A673 (cell line): Measurements from ENCODE around the gene TDG. TPM values are rescaled to one million over a fixed set of nuclear protein-coding genes. Genes with fewer than 3 reads are reported as not detected.
A peak's percentile ranks its signal among the peaks of the same experiment; 100 is the strongest.

Source experiments
- BruUV-seq: library from RNA; stranded (reverse); fragments of 400-500 nt; replicated peaks from 2 replicates; lab custom pipeline; 2021; lab: Mats Ljungman, UMichigan
- CTCF ChIA-PET: fragments of 300-600 bp; sonication (Branson Sonifier 250); formaldehyde crosslinking; loops from one replicate; lab custom pipeline; 2022; ENCODE audit warnings: antibody characterized with exemption; lab: Charles Lee
- POLR2A ChIA-PET: fragments of 300-600 bp; sonication (Branson Sonifier 250); formaldehyde crosslinking; loops from one replicate; lab custom pipeline; 2022; ENCODE audit warnings: antibody characterized with exemption; ENCODE audit not compliant: low non-redundant PET; lab: Charles Lee
- DNase-seq: peaks from one replicate; pipeline ENCODE4 v3.0.0-alpha.2; 2015; ENCODE audit warnings: low spot score
- H3K27ac ChIP-seq: fragments of 200-600 bp; sonication (generic); 2 replicates; pipeline ENCODE4 v1.5.1; 2016; ENCODE audit warnings: mixed run types, low read depth, mild to moderate bottlenecking, mixed read lengths, antibody characterized with exemption, low read length; ENCODE audit not compliant: poor library complexity, severe bottlenecking
- H3K27me3 ChIP-seq: fragments of 200-600 bp; sonication (generic); replicated peaks from 2 replicates; pipeline ENCODE4 v1.6.1; 2017; ENCODE audit warnings: mixed run types, low read depth, mild to moderate bottlenecking, mixed read lengths, antibody characterized with exemption, low read length; ENCODE audit not compliant: insufficient read depth, poor library complexity
- H3K36me3 ChIP-seq: fragments of 200-600 bp; sonication (generic); 2 replicates; pipeline ENCODE4 v1.6.1; 2016; ENCODE audit warnings: mixed run types, mild to moderate bottlenecking, mixed read lengths, antibody characterized with exemption, low read length; ENCODE audit not compliant: insufficient read depth, poor library complexity, severe bottlenecking
- H3K4me1 ChIP-seq: fragments of 200-600 bp; sonication (generic); 2 replicates; pipeline ENCODE4 v1.6.1; 2017; ENCODE audit warnings: mixed run types, mild to moderate bottlenecking, mixed read lengths, antibody characterized with exemption, low read length; ENCODE audit not compliant: insufficient read depth, poor library complexity, severe bottlenecking
- H3K4me3 ChIP-seq: fragments of 200-600 bp; sonication (generic); 2 replicates; pipeline ENCODE4 v1.5.1; 2016; ENCODE audit warnings: low read depth, mixed run types, mild to moderate bottlenecking, mixed read lengths, low read length; ENCODE audit not compliant: poor library complexity, severe bottlenecking
- H3K9me3 ChIP-seq: fragments of 200-600 bp; sonication (generic); 2 replicates; pipeline ENCODE4 v1.6.1; 2016; ENCODE audit warnings: mixed run types, low read depth, mild to moderate bottlenecking, mixed read lengths, antibody characterized with exemption, low read length; ENCODE audit not compliant: poor library complexity, severe bottlenecking
- CTCF ChIP-seq: fragments of 300-800, 200-600 bp; sonication (generic); conservative IDR thresholded peaks from 2 replicates; pipeline ENCODE4 v1.5.1; 2017; ENCODE audit warnings: low read depth, mild to moderate bottlenecking, antibody characterized with exemption, low read length, moderate library complexity, mixed read lengths
- EZH2 ChIP-seq: fragments of 200-600 bp; sonication (generic); IDR thresholded peaks from 2 replicates; pipeline ENCODE4 v1.6.1; 2017; ENCODE audit warnings: borderline replicate concordance, low read depth, mild to moderate bottlenecking, mixed read lengths, antibody characterized with exemption, low read length; ENCODE audit not compliant: poor library complexity, severe bottlenecking
- intact Hi-C: fragments of 100-400 bp; cut with micrococcal nuclease; formaldehyde crosslinking; loops from one replicate; pipeline ENCODE4 v1.10.0; 2022; ENCODE audit not compliant: unreplicated experiment
- total RNA-seq: library from RNA; stranded (reverse); gene quantifications from 2 replicates; pipeline ENCODE4 v1.2.3, GENCODE V29; 2021

Gene TDG
- total RNA-seq, 1 experiment from 2014 or later, result 59.4 TPM

- CTCF ChIA-PET, result no interaction called here
- no peak for DNase-seq
- POLR2A ChIA-PET, result interaction anchor here (0.6 kb wide), 1 partner anchor 45 kb away, joined by 3 read pairs; no protein-coding TSS in a partner anchor
- no peak for TF ChIP-seq CTCF
- no peak for TF ChIP-seq EZH2
- Histone ChIP-seq H3K27ac (no peak overlapping the region), H3K4me3 (no peak overlapping the region), H3K4me1 (peaks cover 28% of the 10 kb centered on the region), H3K9me3 (no peaks in the 10 kb centered on the region), H3K27me3 (no peaks in the 10 kb centered on the region), H3K36me3 (no peaks in the 10 kb centered on the region)
- no TSS peak for BruUV-seq
- intact Hi-C loops, result no loop called here
Measured at GRCh38 chr12:103996595-103996994, 30.9 kb downstream of the TDG start.

GRCh38 chr12:103997286-103997900 is 31.7 kb downstream of the TDG start:
- CTCF ChIA-PET, result no interaction called here
- BruUV-seq, result no TSS peak

GRCh38 chr12:103998976-103999375 is 33.3 kb downstream of the TDG start:
- Histone ChIP-seq H3K4me3 (no peak overlapping the region), H3K27ac (no peak overlapping the region), H3K4me1 (peaks cover 28% of the 10 kb centered on the region), H3K9me3 (no peaks in the 10 kb centered on the region), H3K36me3 (no peaks in the 10 kb centered on the region), H3K27me3 (no peaks in the 10 kb centered on the region)
- POLR2A ChIA-PET, result no interaction called here
- peak; percentile 8 for DNase-seq
- CTCF ChIA-PET, result no interaction called here
- no peak for TF ChIP-seq CTCF
- TF ChIP-seq EZH2, result no peak
- no TSS peak for BruUV-seq
- intact Hi-C loops, result no loop called here

More at GRCh38 chr12:103997286-103997900, 31.7 kb downstream of the TDG start:
- H3K4me1 ChIP-seq, result peaks cover 28% of the 10 kb centered on the region
- no peaks in the 10 kb centered on the region for H3K36me3 ChIP-seq
- H3K9me3 ChIP-seq, result no peaks in the 10 kb centered on the region
- no peak overlapping the region for H3K4me3 ChIP-seq
- no peak for DNase-seq
- no peaks in the 10 kb centered on the region for H3K27me3 ChIP-seq
- POLR2A ChIA-PET, result no interaction called here
- TF ChIP-seq CTCF (no peak), EZH2 (no peak)
- intact Hi-C loops, result no loop called here
- no peak overlapping the region for H3K27ac ChIP-seq
